ENCODE data around the gene FCN3. TPM values are rescaled to one million over a fixed set of nuclear protein-coding genes. Genes with fewer than 3 reads are reported as not detected.

FCN3 gene
- total and polyA plus RNA-seq, 9 of the 15 experiments (the other 6 are each of a cell fraction or from before 2014, with no cell fraction given) = 0.49 TPM; not detected in 8

GRCh38 chr1:27345272-27345671 lies 29.4 kb downstream of the FCN3 start:
- Histone ChIP-seq H3K79me2 (ENCODE audit: control insufficient read depth, insufficient read depth, low read length) (no peaks in the 10 kb centered on the region; the same call in 2 of the 3 replicates), H3K9me1 (ENCODE audit: control insufficient read depth, insufficient read depth, low read length) (no peaks in the 10 kb centered on the region), H4K20me1 (replicated peaks; ENCODE audit: control insufficient read depth, insufficient read depth, low read length) (no peaks in the 10 kb centered on the region), H3K4me2 (ENCODE audit: insufficient read depth, low read length) (no peak overlapping the region), H3K4me1 (replicated peaks in 1 of 2; ENCODE audit: control insufficient read depth in 2 of 2, insufficient read depth in 2 of 2, low read length in 2 of 2) (peaks cover 24 to 56% of the 10 kb centered on the region in 2 experiments), H3K9ac (ENCODE audit: insufficient read depth in 1 of 2, low read depth in 2 of 2, low read length in 2 of 2) (peak overlapping the region in 1 of 2 experiments; percentile 61; a peak in 2 of 4 replicates), H3K27ac (ENCODE audit: extremely low read depth, low read depth, low read length) (no peak overlapping the region), H3K27me3 (ENCODE audit: control insufficient read depth in 2 of 2, insufficient read depth in 2 of 2, low read length in 2 of 2) (no peaks in the 10 kb centered on the region), H2AFZ (ENCODE audit: low read depth, low read length) (no peak overlapping the region), H3K36me3 (ENCODE audit: control insufficient read depth, insufficient read depth, low read length) (no peaks in the 10 kb centered on the region), H3K9me3 (replicated peaks; ENCODE audit: control insufficient read depth, insufficient read depth, low read depth, low read length) (no peaks in the 10 kb centered on the region), H3K4me3 (no peak overlapping the region)
- in situ Hi-C loops (cut with MboI) (no loop called here), intact Hi-C loops (cut with micrococcal nuclease) (no loop called here)
- no peak for ATAC-seq
- ChIA-PET POLR2A (interaction anchor here (0.6 to 1.1 kb wide), 3 partner anchors 12 to 438 kb away, joined by 4 read pairs; no protein-coding TSS in a partner anchor), CTCF (ENCODE audit: low intra/inter-chr PET ratio) (no interaction called here)
- no peak for DNase-seq (ENCODE audit: extremely low read depth in 1 of 4, low spot score in 3 of 4)
- no TSS peak for BruUV-seq (replicated peaks)
- 67% methylated on average over 12 of the region's 12 CpGs for WGBS (ENCODE audit: insufficient coverage, low coverage, missing lambda C conversion rate)
- no peak for TF ChIP-seq ZBED1 (IDR thresholded peaks at IDR 0.05)
- no peak for TF ChIP-seq CAMTA2 (CRISPR knock-in tag; conservative IDR thresholded peaks at IDR 0.05)
- TF ChIP-seq PHB (CRISPR knock-in tag; IDR thresholded peaks at IDR 0.05) = no peak
- no peak for TF ChIP-seq FOXP1 (CRISPR knock-in tag; IDR thresholded peaks at IDR 0.05)
- FAIRE-seq = no peak

- in situ Hi-C loops (cut with MboI) (no loop called here), intact Hi-C loops (cut with micrococcal nuclease) (no loop called here)
- ATAC-seq (no peak), FAIRE-seq (no peak), DNase-seq (ENCODE audit: extremely low read depth in 1 of 4, low spot score in 3 of 4) (no peak)
- ChIA-PET POLR2A (interaction anchor here (0.7 to 1.3 kb wide), 4 partner anchors 8 to 21 kb away, joined by 3 to 4 read pairs (median 4); partner anchors contain the start of gene TMEM222), CTCF (ENCODE audit: low intra/inter-chr PET ratio) (no interaction called here)
- Histone ChIP-seq H3K4me3 (no peak overlapping the region), H3K9ac (ENCODE audit: insufficient read depth in 1 of 2, low read depth in 2 of 2, low read length in 2 of 2) (peak overlapping the region in 1 of 2 experiments; percentile 81; a peak in 2 of 4 replicates), H4K20me1 (replicated peaks; ENCODE audit: control insufficient read depth, insufficient read depth, low read length) (no peaks in the 10 kb centered on the region), H3K27ac (ENCODE audit: extremely low read depth, low read depth, low read length) (peak overlapping the region; percentile 38; the same call in 1 of the 3 replicates), H3K4me1 (replicated peaks in 1 of 2; ENCODE audit: control insufficient read depth in 2 of 2, insufficient read depth in 2 of 2, low read length in 2 of 2) (peaks cover 24 to 40% of the 10 kb centered on the region in 2 experiments), H3K9me1 (ENCODE audit: control insufficient read depth, insufficient read depth, low read length) (no peaks in the 10 kb centered on the region), H3K36me3 (ENCODE audit: control insufficient read depth, insufficient read depth, low read length) (no peaks in the 10 kb centered on the region), H3K4me2 (ENCODE audit: insufficient read depth, low read length) (peak overlapping the region; percentile 72), H3K9me3 (replicated peaks; ENCODE audit: control insufficient read depth, insufficient read depth, low read depth, low read length) (no peaks in the 10 kb centered on the region), H2AFZ (ENCODE audit: low read depth, low read length) (peak overlapping the region; percentile 71; the same call in 1 of the 2 replicates), H3K79me2 (ENCODE audit: control insufficient read depth, insufficient read depth, low read length) (no peaks in the 10 kb centered on the region; the same call in 2 of the 3 replicates), H3K27me3 (ENCODE audit: control insufficient read depth in 2 of 2, insufficient read depth in 2 of 2, low read length in 2 of 2) (no peaks in the 10 kb centered on the region)
- WGBS (ENCODE audit: insufficient coverage, low coverage, missing lambda C conversion rate) = 67% methylated on average over 5 of the region's 5 CpGs
- TF ChIP-seq MTA3 (IDR thresholded peaks at IDR 0.05; ENCODE audit: borderline replicate concordance) (no peak), AFF4 (CRISPR knock-in tag; IDR thresholded peaks at IDR 0.05) (no peak), SMARCC2 (IDR thresholded peaks at IDR 0.05; ENCODE audit: low read depth) (no peak), PHF20 (IDR thresholded peaks at IDR 0.05; ENCODE audit: partially characterized antibody) (peak; percentile 2)
- no TSS peak for BruUV-seq (replicated peaks)
Measured at GRCh38 chr1:27343639-27344025, 31.0 kb downstream of the FCN3 start.
